HG03280 (cell line): ENCODE results near the gene VDAC1.

ENCODE experiments used
- ATAC-seq: cut with Tn5 transposase; IDR thresholded peaks from one replicate; pipeline ENCODE4 v1.9.1; 2021; ENCODE audit warnings: mild to moderate bottlenecking, moderate library complexity; ENCODE audit not compliant: unreplicated experiment

The VDAC1 gene

DNA sequence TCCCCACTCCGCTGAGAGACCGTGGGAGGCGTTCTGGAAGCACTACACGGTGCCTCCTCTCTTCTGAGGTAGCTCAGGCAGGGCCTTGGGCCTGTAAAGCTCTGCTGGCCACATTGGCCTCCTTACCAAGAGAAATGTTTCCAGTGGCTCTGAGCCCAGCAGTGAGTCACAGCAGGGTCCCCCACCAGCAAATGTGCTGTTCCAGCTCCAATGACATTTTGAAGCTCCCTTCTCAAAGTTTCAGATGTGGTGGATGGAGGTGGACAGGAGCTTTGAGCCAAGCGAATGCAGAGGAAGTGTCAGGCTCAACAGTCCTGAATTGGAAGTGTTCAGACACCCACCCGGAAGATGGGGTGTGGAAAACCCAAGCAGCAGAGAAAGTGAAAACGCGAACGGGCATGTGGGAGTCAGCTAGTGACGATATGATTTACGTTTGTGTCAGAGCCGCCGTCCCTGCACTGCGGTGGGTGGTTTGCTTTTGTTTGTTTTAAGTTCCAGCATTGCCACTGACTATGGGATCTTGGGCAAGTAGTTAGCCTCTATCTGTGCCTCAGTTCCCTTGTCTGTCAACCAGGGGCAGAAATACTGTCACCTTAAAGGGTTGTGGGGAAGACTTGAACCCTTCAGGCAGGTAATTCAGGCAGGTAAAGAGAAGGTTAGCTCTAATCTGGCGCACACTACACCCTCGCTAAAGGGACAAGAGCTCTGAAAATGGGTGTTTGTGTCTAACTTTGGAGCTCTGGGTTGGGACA lies 74.5 kb downstream of the VDAC1 start:
- peak; percentile 53 for ATAC-seq

DNA sequence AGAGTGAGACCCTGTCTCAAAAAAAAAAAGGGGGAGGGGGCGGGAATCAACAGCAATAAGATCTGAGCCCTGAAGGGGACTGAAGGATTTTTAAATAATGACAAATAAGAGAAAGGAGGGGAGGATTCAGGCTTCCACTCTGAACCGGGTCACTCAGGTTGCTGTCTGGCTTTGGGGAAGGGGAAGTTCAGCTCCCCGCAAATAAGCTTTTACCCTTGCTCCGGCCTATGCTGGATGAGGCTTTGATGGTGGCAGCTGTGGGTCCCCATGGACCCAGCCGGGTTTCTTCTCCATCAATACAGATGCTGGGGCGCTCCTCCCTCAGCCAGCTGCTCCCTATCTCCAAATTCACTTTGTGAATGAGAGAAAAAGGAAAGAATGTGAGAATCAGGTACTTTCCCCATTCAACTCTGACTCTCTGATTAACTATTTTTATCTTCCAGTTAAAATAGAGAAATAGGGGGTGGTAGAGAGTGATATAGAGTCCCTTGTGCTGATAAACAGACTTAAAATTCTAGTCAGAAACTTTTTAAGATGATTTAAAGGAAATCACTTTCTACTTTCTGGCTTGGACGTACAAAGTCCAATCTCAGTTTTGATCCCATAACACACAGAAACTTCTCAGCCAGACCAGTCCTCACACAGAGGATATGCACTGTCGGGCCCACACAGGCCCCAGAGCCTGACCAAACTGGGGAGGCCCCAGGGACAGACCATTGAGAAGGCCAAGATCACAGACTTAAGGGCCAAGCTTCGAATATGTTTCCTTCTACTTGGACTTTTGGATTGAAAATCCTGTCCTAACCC lies 76.0 kb downstream of the VDAC1 start:
- no peak for ATAC-seq

GRCh38 chr5:133927300-133928180 lies 77.2 kb downstream of the VDAC1 start:
- no peak for ATAC-seq

DNA sequence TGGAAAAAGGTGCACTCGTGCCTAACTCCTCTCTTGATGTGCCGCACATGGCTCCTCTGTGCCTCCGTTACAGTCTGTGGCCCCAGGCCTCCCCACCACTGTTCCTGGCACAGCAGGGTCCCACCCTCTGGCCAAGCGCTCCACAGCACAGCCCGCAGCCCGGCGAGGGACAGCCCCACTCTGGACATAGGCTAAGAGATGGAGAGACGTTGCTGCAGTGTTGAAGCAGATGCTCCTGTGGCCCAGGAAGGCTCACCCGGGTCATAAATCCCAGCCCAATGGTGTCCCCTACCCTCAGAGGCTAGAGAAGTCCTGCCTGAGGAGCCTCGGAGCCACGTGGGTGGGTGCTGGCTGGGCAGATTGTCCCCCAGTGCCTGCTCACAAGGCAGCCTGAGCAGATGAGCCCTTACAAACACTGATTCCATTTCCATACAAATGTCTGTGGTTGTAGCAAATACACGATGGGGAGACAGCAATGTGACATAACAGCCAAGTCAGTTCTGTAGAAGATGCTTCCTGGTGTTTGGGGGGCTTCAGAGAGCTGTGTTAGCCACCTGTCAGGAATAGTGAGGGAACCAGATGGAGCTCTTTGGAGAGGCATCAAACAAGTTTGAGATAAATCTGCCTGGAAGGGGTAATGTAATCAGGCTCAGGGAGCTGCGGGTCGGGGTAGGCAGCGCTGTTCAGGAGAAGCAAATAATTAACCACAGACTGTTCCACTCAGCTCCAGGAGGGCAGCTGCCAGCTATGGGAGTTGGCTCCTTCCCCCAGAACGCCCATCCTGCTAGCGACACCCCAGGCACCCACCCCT lies 78.1 kb downstream of the VDAC1 start:
- no peak for ATAC-seq

DNA sequence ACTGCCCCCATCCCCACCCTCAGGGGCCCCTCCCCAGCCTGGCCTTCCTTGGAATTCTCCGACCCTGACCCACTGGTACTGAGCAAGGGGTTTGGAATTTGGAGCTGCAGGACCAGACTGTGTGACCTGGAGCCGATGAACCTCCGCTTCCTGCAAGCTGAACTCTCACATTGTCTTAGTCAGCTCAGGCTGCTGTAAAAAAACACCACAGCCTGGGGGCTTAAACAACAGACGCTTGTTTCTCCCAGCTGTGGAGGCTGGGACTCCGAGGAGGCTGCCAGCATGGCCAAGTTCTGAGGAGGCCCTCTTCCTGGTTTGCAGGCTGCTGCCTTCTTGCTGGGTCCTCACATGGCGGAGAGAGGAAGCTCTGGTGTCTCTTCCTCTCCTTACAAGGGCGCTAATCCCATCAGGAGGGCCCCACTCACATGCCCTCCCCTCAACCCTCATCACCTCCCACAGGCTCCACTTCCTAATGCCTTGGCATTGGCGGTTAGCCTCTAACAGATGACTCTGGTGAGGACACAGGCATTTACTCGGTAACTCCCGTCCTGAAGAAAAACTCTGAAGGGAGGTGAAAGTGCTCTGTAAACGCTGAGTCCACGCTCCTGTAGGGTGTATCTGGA lies 78.8 kb downstream of the VDAC1 start:
- no peak for ATAC-seq

DNA sequence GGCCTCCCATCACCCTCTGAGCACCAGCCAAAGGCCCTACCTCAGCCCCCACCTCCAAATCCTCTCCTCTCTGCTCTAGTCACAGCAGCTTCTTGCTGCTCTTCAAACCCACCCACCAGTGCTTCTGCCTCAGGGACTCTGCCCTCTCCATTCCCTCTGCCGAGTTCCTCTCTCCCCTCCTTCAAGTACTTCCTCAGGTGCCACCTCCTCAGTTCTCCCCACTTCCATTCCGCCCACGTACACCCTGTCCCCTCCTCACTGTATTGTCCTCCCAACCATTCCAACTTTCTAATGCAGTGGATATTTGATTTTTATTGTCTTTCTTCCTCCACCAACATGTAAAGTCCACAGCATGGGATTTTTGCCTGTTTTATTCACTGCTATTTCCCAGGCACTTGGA lies 79.5 kb downstream of the VDAC1 start:
- ATAC-seq = no peak

GRCh38 chr5:133924221-133924920 lies 80.4 kb downstream of the VDAC1 start:
- ATAC-seq = no peak

GRCh38 chr5:133921979-133922378 lies 82.8 kb downstream of the VDAC1 start:
- no peak for ATAC-seq
